HEK293 (cell line): ENCODE measurements around the gene SAP25.
A peak's percentile ranks its signal among the peaks of the same experiment; 100 is the strongest.

Experiments used
- CTCF ChIA-PET: fragments of 350-600 bp; formaldehyde crosslinking; extraction: SDS; loops from one replicate; lab custom pipeline; 2021; ENCODE audit warnings: antibody characterized with exemption; lab: Yijun Ruan, JAX
- POLR2A ChIA-PET: fragments of 300-600 bp; formaldehyde crosslinking; extraction: SDS; loops from one replicate; lab custom pipeline; 2020; ENCODE audit warnings: antibody characterized with exemption, inconsistent platforms; lab: Yijun Ruan, JAX
- H3K27ac ChIP-seq: fragments of 200-500 bp; sonication (Bioruptor generic); 2 replicates; pipeline ENCODE4 v1.5.1; 2014; ENCODE audit warnings: low read depth, low read length, control low read depth, inconsistent platforms; ENCODE audit errors: extremely low read depth
- H3K36me3 ChIP-seq, 2 experiments: fragments of 200-500 bp in 1 of 2; sonication (Bioruptor generic) in 1 of 2; 1 replicate in 1 of 2; 2 replicates in 1 of 2; pipeline ENCODE4 v1.5.1; 2014 to 2017; ENCODE audit warnings: inconsistent platforms in 2 of 2, low read length in 2 of 2; ENCODE audit not compliant: control insufficient read depth in 2 of 2, insufficient read depth in 1 of 2
- H3K4me1 ChIP-seq: fragments of 200-500 bp; sonication (Bioruptor generic); 2 replicates; pipeline ENCODE4 v1.5.1; 2014; ENCODE audit warnings: mild to moderate bottlenecking, low read length, inconsistent platforms; ENCODE audit not compliant: control insufficient read depth, insufficient read depth
- H3K4me3 ChIP-seq: 2 replicates; pipeline ENCODE4 v1.5.1; 2011; ENCODE audit warnings: low read depth, mild to moderate bottlenecking, control low read depth, low read length, moderate library complexity
- H3K9me3 ChIP-seq: fragments of 200-500 bp; sonication (Bioruptor generic); 2 replicates; pipeline ENCODE4 v1.5.1; 2014; ENCODE audit warnings: low read depth, low read length, inconsistent platforms; ENCODE audit not compliant: control insufficient read depth, insufficient read depth
- GLIS1 ChIP-seq: fragments of 450-650 bp; formaldehyde crosslinking; IDR thresholded peaks from 2 replicates; pipeline ENCODE4 v1.5.1; 2016; ENCODE audit warnings: missing biosample characterization, missing genetic modification characterization
- GLIS2 ChIP-seq: fragments of 450-650 bp; formaldehyde crosslinking; IDR thresholded peaks from 2 replicates; pipeline ENCODE4 v1.5.1; 2016; ENCODE audit warnings: missing biosample characterization, missing genetic modification characterization
- SP7 ChIP-seq: fragments of 450-650 bp; formaldehyde crosslinking; IDR thresholded peaks from 2 replicates; pipeline ENCODE4 v1.5.1; 2016; ENCODE audit warnings: missing biosample characterization, missing genetic modification characterization
- TCF7L2 ChIP-seq: IDR thresholded peaks from 2 replicates; pipeline ENCODE4 v1.6.1; 2011; ENCODE audit warnings: low read depth, mild to moderate bottlenecking, inconsistent platforms, low read length, moderate library complexity, borderline replicate concordance
- ZBTB17 ChIP-seq: fragments of 450-650 bp; formaldehyde crosslinking; IDR thresholded peaks from 2 replicates; pipeline ENCODE4 v1.5.1; 2016; ENCODE audit warnings: missing biosample characterization, missing genetic modification characterization
- ZBTB21 ChIP-seq: fragments of 450-650 bp; formaldehyde crosslinking; IDR thresholded peaks from 2 replicates; pipeline ENCODE4 v1.5.1; 2017; ENCODE audit warnings: missing biosample characterization, missing genetic modification characterization
- ZFHX2 ChIP-seq: fragments of 450-650 bp; formaldehyde crosslinking; conservative IDR thresholded peaks from 2 replicates; pipeline ENCODE4 v1.5.1; 2016; ENCODE audit warnings: missing biosample characterization, missing genetic modification characterization
- ZFP37 ChIP-seq: fragments of 450-650 bp; formaldehyde crosslinking; IDR thresholded peaks from 2 replicates; pipeline ENCODE4 v1.5.1; 2016; ENCODE audit warnings: missing biosample characterization, missing genetic modification characterization
- ZNF112 ChIP-seq: fragments of 450-650 bp; formaldehyde crosslinking; IDR thresholded peaks from 2 replicates; pipeline ENCODE4 v1.5.0; 2017; ENCODE audit warnings: missing biosample characterization, missing genetic modification characterization
- ZNF155 ChIP-seq: fragments of 450-650 bp; formaldehyde crosslinking; IDR thresholded peaks from 2 replicates; pipeline ENCODE4 v1.5.1; 2016; ENCODE audit warnings: missing biosample characterization, missing genetic modification characterization
- ZNF223 ChIP-seq: fragments of 450-650 bp; formaldehyde crosslinking; IDR thresholded peaks from 2 replicates; pipeline ENCODE4 v1.5.1; 2016; ENCODE audit warnings: missing biosample characterization, missing genetic modification characterization
- ZNF274 ChIP-seq, 2 experiments: fragments of 200-500 bp in 1 of 2; fragments of 450-650 bp in 1 of 2; sonication (Bioruptor generic) in 1 of 2; formaldehyde crosslinking in 1 of 2; IDR thresholded peaks; 2 replicates each; pipeline versions ENCODE4 v1.5.1 to v1.6.1; 2014 to 2016; ENCODE audit warnings: borderline replicate concordance in 1 of 2, inconsistent platforms in 1 of 2, low read length in 1 of 2, missing biosample characterization in 1 of 2, missing genetic modification characterization in 1 of 2
- ZNF292 ChIP-seq: fragments of 450-650 bp; formaldehyde crosslinking; IDR thresholded peaks from 2 replicates; pipeline ENCODE4 v1.5.1; 2016; ENCODE audit warnings: low read depth, missing biosample characterization, missing genetic modification characterization, borderline replicate concordance
- ZNF324 ChIP-seq: fragments of 450-650 bp; formaldehyde crosslinking; IDR thresholded peaks from 2 replicates; pipeline ENCODE4 v1.5.1; 2016; ENCODE audit warnings: missing biosample characterization, missing genetic modification characterization
- ZNF366 ChIP-seq: fragments of 450-650 bp; formaldehyde crosslinking; conservative IDR thresholded peaks from 2 replicates; pipeline ENCODE4 v1.5.1; 2016; ENCODE audit warnings: missing biosample characterization, missing genetic modification characterization
- ZNF394 ChIP-seq: fragments of 450-650 bp; formaldehyde crosslinking; IDR thresholded peaks from 2 replicates; pipeline ENCODE4 v1.5.1; 2016; ENCODE audit warnings: missing biosample characterization, missing genetic modification characterization, mild to moderate bottlenecking, moderate library complexity, borderline replicate concordance
- ZNF549 ChIP-seq: fragments of 450-650 bp; IDR thresholded peaks from 2 replicates; pipeline ENCODE4 v1.5.1; 2018; ENCODE audit warnings: missing biosample characterization, missing genetic modification characterization, mild to moderate bottlenecking, inconsistent platforms, moderate library complexity
- ZNF610 ChIP-seq: fragments of 450-650 bp; formaldehyde crosslinking; IDR thresholded peaks from 2 replicates; pipeline ENCODE4 v1.5.1; 2016; ENCODE audit warnings: missing biosample characterization, missing genetic modification characterization, borderline replicate concordance
- ZNF629 ChIP-seq: fragments of 450-650 bp; formaldehyde crosslinking; IDR thresholded peaks from 2 replicates; pipeline ENCODE4 v1.5.1; 2017; ENCODE audit warnings: missing biosample characterization, missing genetic modification characterization
- ZNF792 ChIP-seq: fragments of 450-650 bp; formaldehyde crosslinking; IDR thresholded peaks from 2 replicates; pipeline ENCODE4 v1.5.1; 2016; ENCODE audit warnings: missing biosample characterization, missing genetic modification characterization
- TF ChIP-seq, protein P1 (sequence below): fragments of 450-650 bp; formaldehyde crosslinking; IDR thresholded peaks from 2 replicates; pipeline ENCODE4 v1.5.1; 2016; ENCODE audit warnings: missing biosample characterization, missing genetic modification characterization
- TF ChIP-seq, protein P2 (sequence below): fragments of 450-650 bp; formaldehyde crosslinking; IDR thresholded peaks from 2 replicates; pipeline ENCODE4 v1.5.1; 2017; ENCODE audit warnings: missing biosample characterization, missing genetic modification characterization
- TF ChIP-seq, protein P3 (sequence below): fragments of 450-650 bp; formaldehyde crosslinking; IDR thresholded peaks from 2 replicates; pipeline ENCODE4 v1.5.1; 2016; ENCODE audit warnings: missing biosample characterization, missing genetic modification characterization
- TF ChIP-seq, protein P4 (sequence below): fragments of 450-650 bp; formaldehyde crosslinking; IDR thresholded peaks from 2 replicates; pipeline ENCODE4 v1.5.1; 2016; ENCODE audit warnings: missing biosample characterization, missing genetic modification characterization
- TF ChIP-seq, protein P5 (sequence below): fragments of 450-650 bp; formaldehyde crosslinking; IDR thresholded peaks from 2 replicates; pipeline ENCODE4 v1.5.1; 2016; ENCODE audit warnings: missing biosample characterization, missing genetic modification characterization

SAP25 gene

DNA sequence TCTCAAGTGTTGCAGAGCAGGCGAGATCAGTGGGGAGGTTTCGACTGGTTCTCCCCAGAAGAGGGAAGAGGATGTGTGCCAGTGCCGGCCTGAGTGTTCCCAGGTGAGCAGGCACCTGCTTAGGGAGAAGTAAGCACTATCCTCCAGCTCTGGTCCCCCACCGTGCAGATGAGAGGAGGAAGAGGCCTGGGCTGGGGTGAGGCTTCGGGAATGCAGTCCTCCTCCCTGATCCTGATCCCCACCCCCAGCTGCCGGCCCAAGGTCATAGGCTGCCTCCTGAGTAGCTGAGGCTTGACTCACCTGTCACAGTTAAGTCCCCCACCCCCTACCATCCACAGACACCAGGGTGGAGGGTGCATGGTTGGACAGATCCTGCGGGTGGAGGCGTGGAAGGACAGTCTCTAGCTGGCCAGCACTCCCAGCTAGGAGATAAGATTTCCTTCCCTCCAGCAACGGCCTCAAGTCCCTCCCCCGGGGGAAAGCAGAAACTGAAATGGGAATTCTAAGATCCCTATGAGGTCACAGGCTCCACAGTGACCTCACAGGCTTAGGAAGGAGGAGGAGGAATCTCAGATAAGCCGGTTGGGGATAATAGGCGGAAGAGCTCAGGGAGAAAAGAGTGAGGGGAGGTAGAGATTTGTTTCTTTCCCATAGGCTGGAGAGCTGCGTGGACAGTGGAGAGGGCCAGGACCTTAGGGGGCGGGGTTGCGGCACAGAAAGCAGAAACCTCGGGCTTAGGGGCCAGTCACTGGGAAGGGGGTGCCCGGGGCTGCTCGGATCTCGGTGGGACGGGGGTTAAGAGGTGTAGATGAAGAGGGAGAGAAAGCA, 11.2 kb upstream of the SAP25 start (continued):
- TF ChIP-seq SP7 (tag by site-specific recombination) = peak; percentile 45
- TF ChIP-seq ZBTB17 (tag by site-specific recombination) = peak; percentile 43; the same call in 1 of the 2 replicates
- no peak for TF ChIP-seq ZNF792 (tag by site-specific recombination)
- 0 out of 2 replicates have a peak, but pooled peaks have one; percentile 5 for TF ChIP-seq ZNF292 (tag by site-specific recombination)
- peak; percentile 73 for TF ChIP-seq ZNF366 (tag by site-specific recombination)
- TF ChIP-seq ZNF610 (tag by site-specific recombination) = no peak
- TF ChIP-seq, protein P1, sequence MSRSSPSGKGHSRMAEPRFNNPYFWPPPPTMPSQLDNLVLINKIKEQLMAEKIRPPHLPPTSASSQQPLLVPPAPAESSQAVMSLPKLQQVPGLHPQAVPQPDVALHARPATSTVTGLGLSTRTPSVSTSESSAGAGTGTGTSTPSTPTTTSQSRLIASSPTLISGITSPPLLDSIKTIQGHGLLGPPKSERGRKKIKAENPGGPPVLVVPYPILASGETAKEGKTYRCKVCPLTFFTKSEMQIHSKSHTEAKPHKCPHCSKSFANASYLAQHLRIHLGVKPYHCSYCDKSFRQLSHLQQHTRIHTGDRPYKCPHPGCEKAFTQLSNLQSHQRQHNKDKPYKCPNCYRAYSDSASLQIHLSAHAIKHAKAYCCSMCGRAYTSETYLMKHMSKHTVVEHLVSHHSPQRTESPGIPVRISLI = no peak
- peak; percentile 99 for TF ChIP-seq ZNF629
- TF ChIP-seq ZNF549 (tag by site-specific recombination) = no peak
- TF ChIP-seq ZFHX2 (tag by site-specific recombination) = peak; percentile 45
- TF ChIP-seq ZNF324 (tag by site-specific recombination) = no peak
- TF ChIP-seq GLIS1 (tag by site-specific recombination) = peak; percentile 83
- TF ChIP-seq, protein P2, sequence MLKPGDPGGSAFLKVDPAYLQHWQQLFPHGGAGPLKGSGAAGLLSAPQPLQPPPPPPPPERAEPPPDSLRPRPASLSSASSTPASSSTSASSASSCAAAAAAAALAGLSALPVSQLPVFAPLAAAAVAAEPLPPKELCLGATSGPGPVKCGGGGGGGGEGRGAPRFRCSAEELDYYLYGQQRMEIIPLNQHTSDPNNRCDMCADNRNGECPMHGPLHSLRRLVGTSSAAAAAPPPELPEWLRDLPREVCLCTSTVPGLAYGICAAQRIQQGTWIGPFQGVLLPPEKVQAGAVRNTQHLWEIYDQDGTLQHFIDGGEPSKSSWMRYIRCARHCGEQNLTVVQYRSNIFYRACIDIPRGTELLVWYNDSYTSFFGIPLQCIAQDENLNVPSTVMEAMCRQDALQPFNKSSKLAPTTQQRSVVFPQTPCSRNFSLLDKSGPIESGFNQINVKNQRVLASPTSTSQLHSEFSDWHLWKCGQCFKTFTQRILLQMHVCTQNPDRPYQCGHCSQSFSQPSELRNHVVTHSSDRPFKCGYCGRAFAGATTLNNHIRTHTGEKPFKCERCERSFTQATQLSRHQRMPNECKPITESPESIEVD (tag by site-specific recombination) = no peak
- no peak for TF ChIP-seq ZNF394 (tag by site-specific recombination)
- no peak for TF ChIP-seq ZFP37 (tag by site-specific recombination)
- no peak for TF ChIP-seq ZNF155 (tag by site-specific recombination)
- TF ChIP-seq, protein P3, sequence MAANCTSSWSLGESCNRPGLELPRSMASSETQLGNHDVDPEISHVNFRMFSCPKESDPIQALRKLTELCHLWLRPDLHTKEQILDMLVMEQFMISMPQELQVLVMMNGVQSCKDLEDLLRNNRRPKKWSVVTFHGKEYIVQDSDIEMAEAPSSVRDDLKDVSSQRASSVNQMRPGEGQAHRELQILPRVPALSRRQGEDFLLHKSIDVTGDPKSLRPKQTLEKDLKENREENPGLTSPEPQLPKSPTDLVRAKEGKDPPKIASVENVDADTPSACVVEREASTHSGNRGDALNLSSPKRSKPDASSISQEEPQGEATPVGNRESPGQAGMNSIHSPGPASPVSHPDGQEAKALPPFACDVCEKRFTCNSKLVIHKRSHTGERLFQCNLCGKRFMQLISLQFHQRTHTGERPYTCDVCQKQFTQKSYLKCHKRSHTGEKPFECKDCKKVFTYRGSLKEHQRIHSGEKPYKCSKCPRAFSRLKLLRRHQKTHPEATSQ (tag by site-specific recombination) = no peak
- peak; percentile 56 for TF ChIP-seq GLIS2

DNA sequence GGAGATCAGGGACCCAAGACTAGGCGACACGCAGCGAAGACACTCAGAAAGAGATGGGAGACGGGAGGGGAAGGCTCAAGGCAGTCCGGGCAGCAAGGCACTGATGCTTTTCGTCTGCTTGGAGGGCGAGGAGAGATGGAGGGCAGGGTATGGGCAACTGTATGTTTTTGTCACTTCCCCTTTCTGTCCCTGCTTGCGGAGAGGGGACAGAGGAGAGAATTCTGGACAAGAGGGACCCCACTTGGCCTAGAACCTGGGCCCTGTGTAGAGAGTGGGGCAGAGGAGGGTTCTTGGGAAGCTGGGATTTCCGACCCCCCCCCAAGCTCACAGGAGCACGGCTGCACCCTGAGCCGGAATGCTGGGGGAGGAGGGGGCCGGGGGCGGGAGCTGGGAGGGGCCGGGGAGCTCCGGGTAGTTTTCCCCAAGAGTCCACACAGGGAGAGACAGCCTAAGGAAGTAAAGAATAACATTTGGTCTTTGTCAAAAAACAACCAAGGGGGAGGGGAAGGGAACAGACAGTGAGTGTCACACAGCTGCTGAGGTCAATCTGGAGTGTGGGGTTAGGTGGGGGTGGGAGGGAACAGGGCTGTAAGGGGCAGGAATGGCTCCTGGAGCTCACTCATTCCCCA, 10.5 kb upstream of the SAP25 start:
- H3K27ac ChIP-seq = no peak overlapping the region
- H3K4me1 ChIP-seq = peaks cover 12% of the 10 kb centered on the region
- ChIA-PET POLR2A (interaction anchor here (0.6 to 3.7 kb wide), 16 partner anchors 11 to 155 kb away, joined by 3 to 91 read pairs (median 16); partner anchors contain the start of genes GNB2, MEPCE, MOSPD3 and PCOLCE), CTCF (interaction anchor here (1.1 to 4.2 kb wide), 5 partner anchors 19 to 107 kb away, joined by 4 to 25 read pairs (median 12); no protein-coding TSS in a partner anchor)
- no peaks in the 10 kb centered on the region for H3K9me3 ChIP-seq
- H3K36me3 ChIP-seq = peaks cover 6 to 31% of the 10 kb centered on the region in 2 experiments; a peak in 2 of 3 replicates
- no peak overlapping the region for H3K4me3 ChIP-seq
- TF ChIP-seq ZBTB21 (tag by site-specific recombination) = no peak
- TF ChIP-seq ZBTB17 (tag by site-specific recombination) = no peak
- no peak for TF ChIP-seq TCF7L2
- TF ChIP-seq, protein P4, sequence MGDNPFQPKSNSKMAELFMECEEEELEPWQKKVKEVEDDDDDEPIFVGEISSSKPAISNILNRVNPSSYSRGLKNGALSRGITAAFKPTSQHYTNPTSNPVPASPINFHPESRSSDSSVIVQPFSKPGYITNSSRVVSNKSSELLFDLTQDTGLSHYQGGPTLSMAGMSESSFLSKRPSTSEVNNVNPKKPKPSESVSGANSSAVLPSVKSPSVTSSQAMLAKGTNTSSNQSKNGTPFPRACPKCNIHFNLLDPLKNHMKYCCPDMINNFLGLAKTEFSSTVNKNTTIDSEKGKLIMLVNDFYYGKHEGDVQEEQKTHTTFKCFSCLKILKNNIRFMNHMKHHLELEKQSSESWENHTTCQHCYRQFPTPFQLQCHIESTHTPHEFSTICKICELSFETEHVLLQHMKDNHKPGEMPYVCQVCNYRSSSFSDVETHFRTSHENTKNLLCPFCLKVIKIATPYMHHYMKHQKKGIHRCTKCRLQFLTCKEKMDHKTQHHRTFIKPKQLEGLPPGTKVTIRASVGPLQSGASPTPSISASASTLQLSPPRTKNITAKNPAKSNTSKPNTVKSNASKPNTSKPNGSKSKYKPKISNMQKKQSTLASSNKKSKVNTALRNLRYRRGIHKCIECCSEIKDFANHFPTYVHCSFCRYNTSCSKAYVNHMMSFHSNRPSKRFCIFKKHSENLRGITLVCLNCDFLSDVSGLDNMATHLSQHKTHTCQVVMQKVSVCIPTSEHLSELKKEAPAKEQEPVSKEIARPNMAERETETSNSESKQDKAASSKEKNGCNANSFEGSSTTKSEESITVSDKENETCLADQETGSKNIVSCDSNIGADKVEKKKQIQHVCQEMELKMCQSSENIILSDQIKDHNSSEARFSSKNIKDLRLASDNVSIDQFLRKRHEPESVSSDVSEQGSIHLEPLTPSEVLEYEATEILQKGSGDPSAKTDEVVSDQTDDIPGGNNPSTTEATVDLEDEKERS (tag by site-specific recombination) = no peak
- TF ChIP-seq ZNF112 = no peak
- TF ChIP-seq ZNF274 (IDR thresholded peaks at IDR 0.05; ENCODE audit: low read length) = no peak
- TF ChIP-seq ZNF274 (tag by site-specific recombination; IDR thresholded peaks at IDR 0.05; ENCODE audit: borderline replicate concordance) = no peak
- TF ChIP-seq, protein P5, sequence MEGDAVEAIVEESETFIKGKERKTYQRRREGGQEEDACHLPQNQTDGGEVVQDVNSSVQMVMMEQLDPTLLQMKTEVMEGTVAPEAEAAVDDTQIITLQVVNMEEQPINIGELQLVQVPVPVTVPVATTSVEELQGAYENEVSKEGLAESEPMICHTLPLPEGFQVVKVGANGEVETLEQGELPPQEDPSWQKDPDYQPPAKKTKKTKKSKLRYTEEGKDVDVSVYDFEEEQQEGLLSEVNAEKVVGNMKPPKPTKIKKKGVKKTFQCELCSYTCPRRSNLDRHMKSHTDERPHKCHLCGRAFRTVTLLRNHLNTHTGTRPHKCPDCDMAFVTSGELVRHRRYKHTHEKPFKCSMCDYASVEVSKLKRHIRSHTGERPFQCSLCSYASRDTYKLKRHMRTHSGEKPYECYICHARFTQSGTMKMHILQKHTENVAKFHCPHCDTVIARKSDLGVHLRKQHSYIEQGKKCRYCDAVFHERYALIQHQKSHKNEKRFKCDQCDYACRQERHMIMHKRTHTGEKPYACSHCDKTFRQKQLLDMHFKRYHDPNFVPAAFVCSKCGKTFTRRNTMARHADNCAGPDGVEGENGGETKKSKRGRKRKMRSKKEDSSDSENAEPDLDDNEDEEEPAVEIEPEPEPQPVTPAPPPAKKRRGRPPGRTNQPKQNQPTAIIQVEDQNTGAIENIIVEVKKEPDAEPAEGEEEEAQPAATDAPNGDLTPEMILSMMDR (tag by site-specific recombination) = no peak
- no peak for TF ChIP-seq ZNF223 (tag by site-specific recombination)
